HuH-7 (cell line): ENCODE measurements around the gene KIAA2012.
A peak's percentile ranks its signal among the peaks of the same experiment; 100 is the strongest.

Experiments used
- DNase-seq: peaks from one replicate; pipeline ENCODE4 v3.0.0; 2011; ENCODE audit warnings: low spot score

The KIAA2012 gene

GRCh38 chr2:202072737-202073401, at the start of gene KIAA2012:
KIAA2012 (plus strand) TSS chr2:202073255; CDS start chr2:202073628, 373 bp downstream.
- DNase-seq = no peak

- DNase-seq = no peak
Measured at GRCh38 chr2:202023904-202024266, 49.2 kb upstream of the KIAA2012 start.

GRCh38 chr2:202024871-202025270, 48.2 kb upstream of the KIAA2012 start:
- no peak for DNase-seq

GRCh38 chr2:202025816-202026215, 47.2 kb upstream of the KIAA2012 start:
- DNase-seq = no peak

- DNase-seq = no peak
Measured at GRCh38 chr2:202026507-202026906, 46.5 kb upstream of the KIAA2012 start.

- DNase-seq = no peak
Measured at GRCh38 chr2:202030691-202031090, 42.4 kb upstream of the KIAA2012 start.

- no peak for DNase-seq
Measured at GRCh38 chr2:202031246-202031951, 41.7 kb upstream of the KIAA2012 start.

GRCh38 chr2:202032846-202033316, 40.2 kb upstream of the KIAA2012 start:
- DNase-seq = peak; percentile 65

GRCh38 chr2:202033317-202034248, 39.5 kb upstream of the KIAA2012 start, which contains the start of gene FZD7:
FZD7 (plus strand) TSS chr2:202033855; CDS start chr2:202034648, 793 bp downstream.
- DNase-seq = peak; percentile 88

GRCh38 chr2:202034249-202035088, 38.6 kb upstream of the KIAA2012 start:
- DNase-seq = peak; percentile 30

GRCh38 chr2:202035089-202035940, 37.7 kb upstream of the KIAA2012 start:
- DNase-seq = no peak

GRCh38 chr2:202035941-202036372, 37.1 kb upstream of the KIAA2012 start:
- no peak for DNase-seq

- peak; percentile 52 for DNase-seq
Measured at GRCh38 chr2:202036601-202037037, 36.4 kb upstream of the KIAA2012 start.

- DNase-seq = no peak
Measured at GRCh38 chr2:202037086-202037485, 36.0 kb upstream of the KIAA2012 start.

- peak; percentile 32 for DNase-seq
Measured at GRCh38 chr2:202038471-202039277, 34.4 kb upstream of the KIAA2012 start.

GRCh38 chr2:202039278-202040078, 33.6 kb upstream of the KIAA2012 start:
- no peak for DNase-seq

GRCh38 chr2:202040079-202040844, 32.8 kb upstream of the KIAA2012 start:
- DNase-seq = no peak

- DNase-seq = no peak
Measured at GRCh38 chr2:202042444-202042843, 30.6 kb upstream of the KIAA2012 start.
